Measurements from ENCODE around the gene MRTO4.

GRCh38 chr1:19283891-19284290, 32.3 kb downstream of the MRTO4 start:
- TF ChIP-seq POLR2AphosphoS5 (IDR thresholded peaks at IDR 0.05; ENCODE audit: low read depth, low read length): no peak
- no peak for TF ChIP-seq POLR2A (IDR thresholded peaks at IDR 0.05; ENCODE audit: low read depth, low read length)

All from GM12892 (cell line).